Neural crest cell (in vitro differentiated cells): Measurements from ENCODE around the gene PTRH1. TPM values are rescaled to one million over a fixed set of nuclear protein-coding genes. Genes with fewer than 3 reads are reported as not detected.

Experiments used
- DNase-seq: peaks from one replicate; pipeline ENCODE4 v3.0.0; 2021; ENCODE audit warnings: low read depth, mixed read lengths, low spot score
- H3K27ac Mint-ChIP-seq: one replicate; pipeline ENCODE4 v1.8.0; 2021; ENCODE audit warnings: mild to moderate bottlenecking, mixed read lengths; ENCODE audit not compliant: unreplicated experiment
- H3K27me3 Mint-ChIP-seq: 2 replicates; pipeline ENCODE4 v1.8.0; 2021; ENCODE audit warnings: low read depth, mild to moderate bottlenecking, mixed read lengths
- H3K36me3 Mint-ChIP-seq: 2 replicates; pipeline ENCODE4 v1.8.0; 2021; ENCODE audit warnings: low read depth, mild to moderate bottlenecking, mixed read lengths
- H3K4me1 Mint-ChIP-seq: 2 replicates; pipeline ENCODE4 v1.8.0; 2021; ENCODE audit warnings: mixed read lengths
- H3K4me3 Mint-ChIP-seq: one replicate; pipeline ENCODE4 v1.8.0; 2021; ENCODE audit warnings: mild to moderate bottlenecking, mixed read lengths
- H3K9me3 Mint-ChIP-seq: 2 replicates; pipeline ENCODE4 v1.8.0; 2021; ENCODE audit warnings: mixed read lengths
- total RNA-seq: library from RNA; stranded (reverse); gene quantifications from 2 replicates; pipeline ENCODE4 v1.2.1, GENCODE V29; 2021
- TF ChIP-seq, protein P1 (sequence below): fragments of 200-600 bp; sonication (generic); conservative IDR thresholded peaks from 2 replicates; pipeline ENCODE4 v1.5.0; 2021; ENCODE audit warnings: antibody characterized with exemption, mild to moderate bottlenecking

The PTRH1 gene
- total RNA-seq, 1 donor from 2014 or later: 9.8 TPM

- TF ChIP-seq, protein P1, sequence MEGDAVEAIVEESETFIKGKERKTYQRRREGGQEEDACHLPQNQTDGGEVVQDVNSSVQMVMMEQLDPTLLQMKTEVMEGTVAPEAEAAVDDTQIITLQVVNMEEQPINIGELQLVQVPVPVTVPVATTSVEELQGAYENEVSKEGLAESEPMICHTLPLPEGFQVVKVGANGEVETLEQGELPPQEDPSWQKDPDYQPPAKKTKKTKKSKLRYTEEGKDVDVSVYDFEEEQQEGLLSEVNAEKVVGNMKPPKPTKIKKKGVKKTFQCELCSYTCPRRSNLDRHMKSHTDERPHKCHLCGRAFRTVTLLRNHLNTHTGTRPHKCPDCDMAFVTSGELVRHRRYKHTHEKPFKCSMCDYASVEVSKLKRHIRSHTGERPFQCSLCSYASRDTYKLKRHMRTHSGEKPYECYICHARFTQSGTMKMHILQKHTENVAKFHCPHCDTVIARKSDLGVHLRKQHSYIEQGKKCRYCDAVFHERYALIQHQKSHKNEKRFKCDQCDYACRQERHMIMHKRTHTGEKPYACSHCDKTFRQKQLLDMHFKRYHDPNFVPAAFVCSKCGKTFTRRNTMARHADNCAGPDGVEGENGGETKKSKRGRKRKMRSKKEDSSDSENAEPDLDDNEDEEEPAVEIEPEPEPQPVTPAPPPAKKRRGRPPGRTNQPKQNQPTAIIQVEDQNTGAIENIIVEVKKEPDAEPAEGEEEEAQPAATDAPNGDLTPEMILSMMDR: no peak
- no peak for DNase-seq
- Mint-ChIP-seq H3K9me3 (no peaks in the 10 kb centered on the region), H3K27ac (peak overlapping the region; percentile 3), H3K36me3 (peaks cover 2% of the 10 kb centered on the region), H3K4me3 (no peak overlapping the region), H3K27me3 (no peaks in the 10 kb centered on the region), H3K4me1 (no peaks in the 10 kb centered on the region)
Measured at GRCh38 chr9:127683723-127684122, 31.7 kb downstream of the PTRH1 start.

DNA sequence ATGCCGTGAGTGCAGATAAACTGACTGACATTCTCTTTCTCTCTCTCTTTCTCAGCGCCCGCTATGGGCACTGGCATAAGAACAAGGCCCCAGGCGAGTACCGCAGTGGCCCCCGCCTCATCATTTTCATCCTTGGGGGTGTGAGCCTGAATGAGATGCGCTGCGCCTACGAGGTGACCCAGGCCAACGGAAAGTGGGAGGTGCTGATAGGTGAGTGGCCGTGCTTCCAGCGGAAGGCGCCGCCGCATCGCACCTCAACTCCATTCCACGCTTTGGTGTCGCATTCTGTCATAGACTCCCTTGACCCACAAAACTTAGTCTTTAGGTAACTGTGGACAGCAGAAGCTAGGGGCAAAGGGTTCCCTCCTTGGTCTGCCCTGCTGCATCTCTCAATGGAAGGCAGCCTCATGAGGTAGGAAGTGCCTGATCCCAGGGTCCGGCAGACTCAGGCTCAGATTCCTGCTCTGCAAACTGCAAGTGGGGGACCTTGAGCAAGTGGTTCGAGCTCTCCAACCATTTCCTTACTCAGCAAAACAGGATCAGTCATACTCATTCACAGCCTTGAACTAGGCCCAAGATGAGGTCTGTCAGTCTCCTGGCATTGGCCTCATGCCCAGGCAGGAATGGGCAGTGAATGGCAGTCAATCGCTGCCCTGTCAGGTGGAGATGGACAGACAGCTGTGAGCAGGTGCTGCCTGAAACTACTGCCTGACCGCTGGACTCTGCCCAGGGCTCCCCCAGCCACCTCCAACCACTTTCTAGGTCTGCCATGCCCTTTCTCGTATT lies 32.9 kb downstream of the PTRH1 start:
- Mint-ChIP-seq H3K27ac (no peak overlapping the region), H3K9me3 (no peaks in the 10 kb centered on the region), H3K36me3 (peaks cover 2% of the 10 kb centered on the region), H3K4me1 (no peaks in the 10 kb centered on the region), H3K27me3 (no peaks in the 10 kb centered on the region), H3K4me3 (no peak overlapping the region)
- DNase-seq: no peak
- TF ChIP-seq, protein P1: no peak

GRCh38 chr9:127680846-127681245 lies 34.6 kb downstream of the PTRH1 start:
- TF ChIP-seq, protein P1: no peak
- peaks cover 2% of the 10 kb centered on the region for H3K36me3 Mint-ChIP-seq
- H3K9me3 Mint-ChIP-seq: no peaks in the 10 kb centered on the region

GRCh38 chr9:127680226-127680625 lies 35.2 kb downstream of the PTRH1 start:
- Mint-ChIP-seq H3K9me3 (no peaks in the 10 kb centered on the region), H3K4me1 (no peaks in the 10 kb centered on the region), H3K36me3 (peaks cover 2% of the 10 kb centered on the region), H3K27me3 (no peaks in the 10 kb centered on the region), H3K27ac (peak overlapping the region; percentile 58), H3K4me3 (no peak overlapping the region)
- no peak for DNase-seq
- TF ChIP-seq, protein P1: no peak

More at GRCh38 chr9:127680846-127681245, 34.6 kb downstream of the PTRH1 start:
- Mint-ChIP-seq H3K27ac (no peak overlapping the region), H3K27me3 (no peaks in the 10 kb centered on the region), H3K4me1 (no peaks in the 10 kb centered on the region), H3K4me3 (no peak overlapping the region)
- DNase-seq: no peak

DNA sequence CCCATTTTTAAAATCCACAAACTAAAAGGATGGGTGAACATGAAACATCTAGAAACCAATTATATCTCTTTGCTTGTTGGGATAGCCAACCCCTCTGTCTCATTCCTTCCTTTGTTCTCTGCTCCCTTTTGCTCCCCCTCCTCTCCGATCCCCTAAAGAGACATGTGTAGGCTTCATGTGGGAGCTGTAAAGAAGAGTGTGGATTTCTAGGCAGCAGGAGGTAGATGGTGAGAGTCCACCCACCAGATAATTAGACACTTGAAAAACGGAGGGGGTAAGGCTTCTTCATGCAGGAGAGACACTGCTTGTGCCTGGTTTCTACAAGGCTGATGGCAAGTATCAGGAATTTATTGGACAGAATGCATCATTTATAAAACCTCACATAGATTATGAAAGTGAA lies 36.0 kb downstream of the PTRH1 start:
- Mint-ChIP-seq H3K27me3 (no peaks in the 10 kb centered on the region), H3K27ac (no peak overlapping the region), H3K36me3 (no peaks in the 10 kb centered on the region), H3K4me3 (no peak overlapping the region), H3K9me3 (no peaks in the 10 kb centered on the region), H3K4me1 (no peaks in the 10 kb centered on the region)
- no peak for DNase-seq
- TF ChIP-seq, protein P1: no peak
